GM18526 (cell line): ENCODE results near the gene MSH5.
A peak's percentile ranks its signal among the peaks of the same experiment; 100 is the strongest.

Experiments used
- POLR2A ChIP-seq: IDR thresholded peaks from 3 replicates; pipeline ENCODE4 v1.6.1; 2011; ENCODE audit not compliant: insufficient read length; ENCODE audit errors: extremely low read depth

Gene MSH5

DNA sequence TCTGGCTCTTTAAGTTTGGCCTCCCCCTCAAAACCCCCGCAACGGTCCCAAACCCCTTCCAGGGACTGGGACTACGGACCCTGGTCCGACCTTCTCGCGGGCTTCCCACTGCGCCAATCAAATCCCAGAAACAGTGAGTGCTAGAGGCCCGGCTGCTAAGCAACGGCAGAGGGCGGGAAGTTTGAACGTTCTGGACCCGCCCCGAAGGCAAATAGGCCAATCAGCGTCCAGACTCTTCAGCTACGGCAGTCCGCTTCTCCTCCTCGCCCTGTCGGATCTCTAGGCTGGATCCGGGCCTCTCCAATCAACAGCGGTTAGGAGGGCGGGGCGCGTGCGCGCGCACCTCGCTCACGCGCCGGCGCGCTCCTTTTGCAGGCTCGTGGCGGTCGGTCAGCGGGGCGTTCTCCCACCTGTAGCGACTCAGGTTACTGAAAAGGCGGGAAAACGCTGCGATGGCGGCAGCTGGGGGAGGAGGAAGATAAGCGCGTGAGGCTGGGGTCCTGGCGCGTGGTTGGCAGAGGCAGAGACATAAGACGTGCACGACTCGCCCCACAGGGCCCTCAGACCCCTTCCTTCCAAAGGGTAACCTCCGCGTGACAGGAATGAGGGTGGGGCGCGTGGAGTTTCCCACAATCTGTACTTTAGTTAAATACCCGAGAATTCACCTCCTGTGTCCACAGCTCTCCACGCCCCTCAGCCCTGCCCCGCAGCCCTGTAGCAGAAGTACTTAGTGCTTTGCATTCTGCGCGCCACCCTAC lies at the start of gene MSH5:
Gene MSH5, plus strand, starts transcription at position 367 of the 758 bp plus-strand sequence. CDS start 462 bp downstream, outside the sequence.
- peak; percentile 54 for TF ChIP-seq POLR2A

- TF ChIP-seq POLR2A: no peak
Observed at GRCh38 chr6:31690231-31691077, 49.4 kb upstream of the MSH5 start.

- TF ChIP-seq POLR2A: no peak
Observed at GRCh38 chr6:31691078-31691463, 48.7 kb upstream of the MSH5 start.

DNA sequence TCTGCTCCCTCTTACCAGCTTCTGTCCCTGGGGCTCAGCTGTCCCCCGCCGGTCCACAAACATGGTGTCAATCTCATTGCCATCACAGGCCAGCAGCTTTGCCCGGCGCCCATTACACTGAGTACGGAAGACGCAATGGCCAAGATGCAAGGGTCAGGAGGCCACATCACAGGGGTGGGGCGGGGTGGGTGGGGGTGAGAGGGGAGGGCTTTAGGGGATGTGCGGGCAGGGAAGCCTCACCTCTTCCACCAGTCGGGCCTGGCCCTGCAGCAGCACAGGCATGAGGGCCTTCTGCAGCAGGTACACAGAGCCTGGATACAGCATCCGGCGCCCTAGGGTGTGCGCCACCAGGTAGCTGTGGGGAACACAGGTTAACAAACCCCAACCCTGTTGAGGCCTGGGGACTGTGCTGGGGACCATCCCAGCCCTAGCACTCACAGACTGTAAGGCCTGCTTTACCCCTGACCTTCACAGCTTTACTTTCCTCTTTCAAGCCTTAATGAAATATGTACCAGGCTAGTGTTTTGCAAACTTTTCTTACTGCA lies 48.2 kb upstream of the MSH5 start:
- no peak for TF ChIP-seq POLR2A

DNA sequence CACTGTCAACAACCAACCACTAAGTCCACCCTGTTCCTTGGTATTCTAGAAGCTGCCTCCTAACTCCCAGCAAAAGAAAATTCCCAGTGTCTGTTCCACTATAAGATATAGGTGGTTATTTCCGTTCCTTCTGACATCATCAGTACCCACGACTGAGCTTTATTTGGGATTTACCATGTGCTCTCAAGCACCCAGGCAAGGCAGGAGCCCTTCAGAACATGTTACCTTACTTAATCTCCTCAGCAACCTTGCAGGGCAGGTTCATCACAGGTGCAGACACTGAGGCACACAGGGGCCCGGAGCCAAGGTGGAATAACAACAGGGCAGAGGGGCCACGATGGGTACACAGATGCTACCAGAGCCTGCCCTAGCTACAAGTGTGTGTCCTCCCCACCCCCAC lies 47.5 kb upstream of the MSH5 start:
- no peak for TF ChIP-seq POLR2A

DNA sequence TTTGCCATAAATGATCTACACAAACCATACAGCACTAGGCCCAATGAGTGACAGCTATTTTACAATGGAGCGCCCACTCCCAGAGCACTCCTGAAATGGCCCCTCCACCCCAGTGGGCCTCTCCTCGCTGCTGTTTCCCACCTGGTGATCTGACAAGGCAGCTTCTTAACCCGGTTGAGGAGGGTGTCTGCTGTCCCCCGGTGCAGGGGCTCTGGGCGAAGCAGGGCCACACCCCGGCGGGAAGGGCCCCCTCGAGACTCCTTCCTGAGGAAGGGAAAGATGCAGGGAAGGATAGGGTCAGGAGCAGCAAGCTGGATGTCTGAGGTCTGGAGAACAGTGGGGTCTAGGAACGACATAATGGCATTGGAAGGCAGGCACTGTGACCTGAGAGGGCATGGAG lies 46.9 kb upstream of the MSH5 start:
- no peak for TF ChIP-seq POLR2A

GRCh38 chr6:31693535-31693934 lies 46.3 kb upstream of the MSH5 start:
- TF ChIP-seq POLR2A: no peak

DNA sequence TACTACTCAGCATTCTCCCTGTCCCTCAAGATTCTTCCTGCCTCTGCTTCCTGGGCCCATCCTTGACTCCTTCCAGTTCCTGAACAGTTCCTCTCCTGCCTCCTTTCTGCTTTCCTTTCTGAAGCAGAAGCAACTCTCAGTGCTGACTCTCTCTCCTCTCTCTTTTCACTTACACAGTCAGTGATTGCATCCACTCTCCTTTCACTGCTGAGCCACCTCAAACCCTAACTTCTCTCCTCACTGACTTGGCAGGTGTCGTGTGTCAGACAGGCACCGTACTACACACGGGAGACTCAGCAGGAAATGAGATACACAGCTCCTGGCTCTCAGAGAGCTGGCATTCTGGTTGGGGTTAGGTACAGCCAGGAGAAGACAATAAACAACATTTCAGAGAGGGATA lies 42.2 kb upstream of the MSH5 start:
- no peak for TF ChIP-seq POLR2A

- no peak for TF ChIP-seq POLR2A
Observed at GRCh38 chr6:31700740-31701401, 38.9 kb upstream of the MSH5 start.

DNA sequence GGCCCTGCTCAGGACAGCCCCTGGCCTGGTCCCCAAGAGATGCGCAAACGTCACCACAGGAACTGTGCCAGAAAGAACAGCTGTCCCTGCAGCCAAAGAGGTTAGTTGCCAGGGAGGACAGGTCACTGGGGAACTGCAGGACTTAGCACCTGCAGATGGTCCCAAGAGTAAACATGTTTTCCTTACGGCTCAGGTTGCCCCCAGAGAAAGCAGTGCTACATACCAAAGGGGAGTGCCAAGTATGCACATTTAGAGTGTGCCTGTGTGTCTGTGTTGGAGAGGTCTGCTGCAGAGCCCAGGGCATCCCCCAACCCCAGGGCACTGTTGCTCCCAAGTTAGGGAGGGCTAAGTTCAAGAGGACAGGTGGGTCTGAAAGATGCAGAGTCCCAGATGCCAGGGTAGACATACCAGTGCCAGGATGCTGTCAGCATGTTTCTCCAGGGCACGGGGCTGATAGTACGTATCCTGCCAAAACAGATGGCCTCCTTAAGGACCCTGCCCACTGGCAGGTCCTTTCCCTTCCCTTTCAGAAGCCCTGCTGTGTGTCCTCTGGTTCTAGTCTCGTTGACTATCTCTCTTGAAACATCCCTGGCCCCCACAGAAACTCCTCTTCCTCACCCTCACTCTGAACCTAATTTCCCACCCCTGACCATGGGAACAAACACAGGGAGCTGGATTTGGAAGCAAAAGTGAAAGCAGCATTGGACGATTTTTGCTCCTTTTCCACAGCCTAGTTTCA lies 38.0 kb upstream of the MSH5 start:
- TF ChIP-seq POLR2A: no peak

DNA sequence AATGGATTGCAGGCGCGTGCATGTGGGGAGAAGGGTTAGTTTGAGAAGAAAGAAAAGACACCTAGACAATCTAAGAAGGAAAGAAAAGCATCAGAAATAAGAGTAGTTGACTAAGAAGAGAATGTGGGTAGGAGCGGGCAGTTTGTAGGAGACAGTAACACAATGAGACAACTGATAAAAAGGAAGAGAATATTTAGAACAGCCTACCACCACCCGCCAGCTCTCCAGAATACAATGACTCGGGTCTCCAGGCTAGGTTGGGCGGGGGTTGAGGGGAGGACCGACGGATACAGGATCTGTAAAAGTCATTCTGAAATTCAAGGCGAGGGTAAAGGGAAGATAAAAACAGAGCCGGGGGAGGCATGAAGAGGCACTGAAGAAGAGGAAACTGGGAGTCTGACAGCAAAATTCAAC lies 37.4 kb upstream of the MSH5 start:
- no peak for TF ChIP-seq POLR2A

DNA sequence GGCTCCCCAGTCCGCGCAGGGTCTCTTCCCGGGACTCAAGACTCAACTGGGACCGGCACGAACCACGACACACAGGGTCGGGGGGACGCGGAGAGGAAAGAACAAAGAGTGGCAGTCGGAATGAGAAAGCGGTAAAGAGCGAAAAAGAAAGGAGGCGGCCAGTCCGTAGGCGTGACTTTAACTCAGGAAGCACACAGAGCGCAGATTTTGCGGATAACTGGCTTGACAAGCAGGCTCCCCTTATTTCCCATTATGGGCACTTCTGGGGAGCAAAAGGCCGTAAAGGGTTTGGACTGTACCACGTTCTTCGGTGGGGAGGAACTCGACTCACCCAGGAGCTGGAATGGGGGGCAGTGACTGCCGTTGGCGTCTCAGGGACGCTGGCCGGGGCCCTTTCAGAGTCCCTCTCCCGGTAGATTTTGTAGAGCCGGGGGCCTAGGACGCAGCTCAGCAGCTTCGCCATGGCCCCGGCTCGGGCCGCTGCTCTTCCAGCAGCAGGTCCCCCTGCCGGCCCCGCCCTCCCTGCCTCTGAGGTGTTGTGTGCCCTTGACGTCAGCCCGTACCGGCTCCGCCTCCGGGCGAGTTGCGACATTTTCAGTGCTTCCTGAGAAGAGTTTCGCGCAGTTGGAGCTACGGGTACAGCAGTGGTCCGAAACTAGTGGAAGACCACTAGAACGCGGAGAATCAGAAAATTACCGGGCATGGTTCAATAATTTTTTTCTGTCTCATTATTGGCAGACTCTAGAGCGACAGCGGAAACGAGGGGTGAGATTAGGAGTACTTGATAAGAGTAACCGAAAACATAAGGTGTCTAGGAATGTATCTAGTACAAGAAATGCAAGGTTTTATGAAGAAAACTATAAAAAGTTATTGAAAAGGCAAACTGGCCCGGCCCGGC lies 36.7 kb upstream of the MSH5 start, which contains the start of gene ABHD16A:
Gene ABHD16A, minus strand, starts transcription at position 506 of the 898 bp plus-strand sequence. Its CDS starts 43 bp downstream, at position 463.
- TF ChIP-seq POLR2A: peak; percentile 90

DNA sequence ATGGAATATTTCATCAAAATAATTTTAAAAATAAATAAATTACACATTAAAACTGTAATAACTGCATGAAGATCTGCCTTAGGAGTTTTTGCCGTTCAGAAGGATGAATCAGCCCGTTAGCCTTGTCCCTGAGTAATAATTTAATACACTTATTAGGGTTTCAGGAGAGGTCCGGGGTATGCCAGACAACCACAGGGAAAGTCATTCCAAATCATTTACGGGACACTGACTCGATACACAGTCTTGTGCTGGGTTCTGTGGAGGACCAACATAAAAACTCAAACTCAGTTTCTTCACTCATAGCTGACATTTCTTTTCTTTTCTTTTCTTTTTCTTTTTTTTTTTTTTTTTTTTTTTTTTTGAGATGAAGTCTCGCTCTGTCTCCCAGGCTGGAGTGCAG lies 33.9 kb upstream of the MSH5 start:
- TF ChIP-seq POLR2A: no peak

- TF ChIP-seq POLR2A: no peak
Observed at GRCh38 chr6:31706599-31706998, 33.2 kb upstream of the MSH5 start, which contains the start of gene LY6G6F. Gene LY6G6F, plus strand, starts transcription at chr6:31706866. Its CDS starts 41 bp downstream, at chr6:31706907.
